ENCODE measurements around the gene ZBTB7C. TPM values are rescaled to one million over a fixed set of nuclear protein-coding genes. Genes with fewer than 3 reads are reported as not detected.

ZBTB7C gene
- total RNA-seq, 1 donor from 2014 or later, result 15.0 TPM

DNA sequence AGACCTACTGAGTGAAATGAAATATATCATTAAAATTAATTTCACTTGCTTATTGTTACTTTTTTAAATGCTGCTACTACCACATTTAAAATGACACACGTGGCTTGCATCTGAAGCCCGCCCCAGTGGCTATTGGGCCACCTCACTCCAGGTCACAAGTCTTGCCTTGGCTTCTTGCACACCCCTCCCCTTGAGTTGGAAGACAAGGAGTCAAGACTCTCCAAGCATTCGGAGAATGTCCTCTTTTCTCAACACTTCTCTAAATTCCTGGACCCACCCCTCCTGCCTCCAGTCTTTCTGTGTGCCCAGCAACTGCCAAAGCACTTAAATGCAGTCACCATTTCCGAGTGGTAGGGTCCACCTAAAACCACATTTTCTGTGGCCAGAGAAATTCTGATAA lies 73.4 kb downstream of the ZBTB7C start:
- no peaks in the 10 kb centered on the region for H3K27me3 ChIP-seq (ENCODE audit: low read depth)
- H3K36me3 ChIP-seq, result no peaks in the 10 kb centered on the region
- H3K9me3 ChIP-seq, result no peaks in the 10 kb centered on the region
- DNase-seq, result no peak
- ATAC-seq, result peak; percentile 80
- H3K27ac ChIP-seq, result peak overlapping the region; percentile 59
- peaks cover 17% of the 10 kb centered on the region for H3K4me1 ChIP-seq
- H3K4me3 ChIP-seq, result no peak overlapping the region
- TF ChIP-seq, protein P1, sequence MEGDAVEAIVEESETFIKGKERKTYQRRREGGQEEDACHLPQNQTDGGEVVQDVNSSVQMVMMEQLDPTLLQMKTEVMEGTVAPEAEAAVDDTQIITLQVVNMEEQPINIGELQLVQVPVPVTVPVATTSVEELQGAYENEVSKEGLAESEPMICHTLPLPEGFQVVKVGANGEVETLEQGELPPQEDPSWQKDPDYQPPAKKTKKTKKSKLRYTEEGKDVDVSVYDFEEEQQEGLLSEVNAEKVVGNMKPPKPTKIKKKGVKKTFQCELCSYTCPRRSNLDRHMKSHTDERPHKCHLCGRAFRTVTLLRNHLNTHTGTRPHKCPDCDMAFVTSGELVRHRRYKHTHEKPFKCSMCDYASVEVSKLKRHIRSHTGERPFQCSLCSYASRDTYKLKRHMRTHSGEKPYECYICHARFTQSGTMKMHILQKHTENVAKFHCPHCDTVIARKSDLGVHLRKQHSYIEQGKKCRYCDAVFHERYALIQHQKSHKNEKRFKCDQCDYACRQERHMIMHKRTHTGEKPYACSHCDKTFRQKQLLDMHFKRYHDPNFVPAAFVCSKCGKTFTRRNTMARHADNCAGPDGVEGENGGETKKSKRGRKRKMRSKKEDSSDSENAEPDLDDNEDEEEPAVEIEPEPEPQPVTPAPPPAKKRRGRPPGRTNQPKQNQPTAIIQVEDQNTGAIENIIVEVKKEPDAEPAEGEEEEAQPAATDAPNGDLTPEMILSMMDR (IDR thresholded peaks at IDR 0.05), result no peak
- intact Hi-C loops (cut with DNase I), result no loop called here

DNA sequence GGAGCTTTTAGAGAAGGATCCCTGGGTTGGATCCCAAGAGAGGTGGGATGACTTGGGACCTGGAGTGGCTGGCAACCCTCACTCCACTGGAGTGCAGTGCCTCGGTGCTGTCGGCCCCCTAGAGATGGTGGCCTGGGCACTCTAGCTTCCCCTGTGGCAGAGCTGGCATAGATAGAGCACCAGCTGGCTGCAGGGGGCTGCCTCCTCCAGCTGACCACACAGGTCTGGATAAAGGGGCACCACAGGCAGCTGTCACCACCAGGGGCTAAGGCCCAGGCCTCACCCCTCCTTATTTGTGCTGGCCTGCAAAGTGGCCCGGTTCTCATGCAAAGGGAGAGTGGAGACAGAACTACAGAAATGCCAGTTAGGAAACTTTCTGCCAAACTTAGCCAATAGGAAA lies 74.3 kb downstream of the ZBTB7C start:
- intact Hi-C loops (cut with DNase I), result no loop called here
- no peak overlapping the region for H3K27ac ChIP-seq

DNA sequence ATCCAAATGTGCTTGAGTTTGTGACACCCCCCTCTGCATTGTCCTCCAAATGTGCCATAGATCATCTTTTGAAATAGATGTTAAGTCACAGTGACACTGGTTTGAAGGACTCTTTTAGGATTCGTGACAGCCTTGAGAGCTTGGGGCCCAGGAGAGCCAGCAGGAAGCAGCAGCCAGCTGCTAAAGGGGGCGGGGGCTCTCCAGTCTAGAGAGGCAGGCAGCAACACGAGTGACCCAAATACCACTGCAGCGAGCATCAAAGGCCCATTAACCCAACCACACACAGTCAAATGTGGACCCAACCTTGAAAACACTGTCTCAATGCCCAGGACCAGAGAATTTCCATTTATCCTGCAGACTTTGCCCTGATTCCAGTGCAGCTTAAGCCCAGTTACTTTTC lies 75.6 kb downstream of the ZBTB7C start:
- Histone ChIP-seq H3K27me3 (ENCODE audit: low read depth) (no peaks in the 10 kb centered on the region), H3K36me3 (no peaks in the 10 kb centered on the region), H3K4me1 (peaks cover 17% of the 10 kb centered on the region), H3K4me3 (no peak overlapping the region), H3K9me3 (no peaks in the 10 kb centered on the region), H3K27ac (no peak overlapping the region)
- intact Hi-C loops (cut with DNase I), result no loop called here
- TF ChIP-seq, protein P1 (IDR thresholded peaks at IDR 0.05), result no peak
- DNase-seq (no peak), ATAC-seq (peak; percentile 39 to 45)

More for the DNA sequence above, 74.3 kb downstream of the ZBTB7C start:
- Histone ChIP-seq H3K4me1 (peaks cover 17% of the 10 kb centered on the region), H3K4me3 (no peak overlapping the region), H3K9me3 (no peaks in the 10 kb centered on the region), H3K27me3 (ENCODE audit: low read depth) (no peaks in the 10 kb centered on the region), H3K36me3 (no peaks in the 10 kb centered on the region)
- no peak for DNase-seq
- no peak for ATAC-seq
- TF ChIP-seq, protein P1 (IDR thresholded peaks at IDR 0.05), result no peak

DNA sequence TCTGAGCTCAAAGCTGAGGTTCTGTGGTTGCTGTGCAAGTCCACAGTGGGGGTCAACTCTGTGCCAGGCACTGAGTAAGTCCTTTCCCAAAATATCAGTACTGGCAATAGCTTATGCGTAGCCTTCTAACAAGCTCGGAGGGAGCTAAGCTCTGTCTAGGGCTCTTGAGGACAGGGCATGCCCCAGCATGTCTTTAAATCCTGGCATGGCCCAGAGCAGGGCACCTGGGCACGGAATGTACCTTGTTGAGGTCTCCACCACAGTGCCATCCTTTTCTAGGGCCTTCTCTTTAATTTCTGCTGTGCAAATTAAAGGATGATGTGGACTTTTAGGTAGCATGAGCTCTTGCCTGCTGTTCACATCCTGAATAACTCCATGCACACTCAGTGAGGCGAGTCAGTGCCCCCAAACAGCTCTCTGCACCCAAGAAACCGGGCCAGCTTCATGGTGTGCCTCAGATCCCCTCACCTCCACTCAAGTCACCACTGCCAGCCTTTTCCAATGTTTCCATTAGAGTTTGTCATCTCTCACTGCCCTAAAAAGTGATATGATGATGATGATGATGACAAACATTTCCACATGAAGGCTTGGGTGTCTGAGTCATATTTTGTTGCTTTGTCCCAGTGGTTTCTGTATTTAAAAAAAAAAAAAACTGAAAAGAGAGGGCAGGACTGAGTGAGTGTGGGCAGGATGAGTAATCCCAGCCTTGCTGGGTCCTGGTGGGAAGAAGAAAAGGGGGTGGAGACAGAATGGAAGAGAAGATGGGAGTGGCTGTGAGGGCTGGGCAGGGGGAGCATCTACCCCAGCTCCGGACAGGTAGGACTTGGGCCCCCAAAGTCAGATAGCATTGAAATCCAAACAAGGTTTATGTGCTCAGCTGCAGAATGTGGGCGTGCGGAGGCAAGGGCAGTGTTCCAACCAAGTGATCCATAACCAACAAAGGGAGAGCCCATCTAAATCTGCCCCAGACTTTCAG lies 78.9 kb downstream of the ZBTB7C start:
- H3K4me1 ChIP-seq, result peaks cover 9% of the 10 kb centered on the region
- no peak overlapping the region for H3K4me3 ChIP-seq
- H3K27me3 ChIP-seq (ENCODE audit: low read depth), result no peaks in the 10 kb centered on the region
- ATAC-seq, result peak in 1 of 2 donors; percentile 63
- no peak for DNase-seq
- intact Hi-C loops (cut with DNase I), result no loop called here
- no peak overlapping the region for H3K27ac ChIP-seq
- TF ChIP-seq, protein P1 (IDR thresholded peaks at IDR 0.05), result no peak
- no peaks in the 10 kb centered on the region for H3K36me3 ChIP-seq
- H3K9me3 ChIP-seq, result no peaks in the 10 kb centered on the region

DNA sequence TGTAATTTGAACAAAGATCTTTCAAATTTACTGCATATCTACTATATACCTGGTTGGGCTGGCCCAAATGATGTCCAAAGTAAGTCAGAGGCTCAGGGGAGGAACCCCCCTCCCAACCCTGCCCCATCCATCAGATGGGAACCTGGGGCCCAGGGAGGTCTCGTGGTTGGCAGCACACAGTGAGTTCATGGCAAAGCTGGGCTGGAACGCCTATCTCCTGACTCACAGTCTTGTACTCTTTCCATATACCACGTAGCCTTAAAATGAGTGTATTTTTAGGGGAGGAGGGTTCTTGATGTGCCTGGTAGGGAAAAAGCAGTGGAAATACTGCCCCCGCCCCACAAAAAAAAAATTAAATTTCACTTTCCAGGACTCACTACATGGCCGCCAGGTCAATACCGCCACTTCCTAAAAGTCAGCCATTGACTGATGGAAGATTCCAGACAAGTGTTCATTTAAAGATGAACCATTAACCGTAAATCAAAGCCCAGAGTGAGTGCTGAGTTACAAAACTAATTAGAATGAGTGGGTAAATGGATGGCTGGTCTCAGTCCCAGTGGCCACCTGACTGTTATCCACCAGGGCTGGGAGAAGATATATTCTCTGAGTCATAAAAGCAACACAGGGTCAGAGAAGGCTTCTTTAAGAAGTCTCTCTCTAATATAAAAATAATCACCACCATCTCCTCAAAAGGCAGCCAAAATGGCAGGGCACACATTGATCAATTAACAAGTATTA lies 80.5 kb downstream of the ZBTB7C start:
- ATAC-seq (no peak), DNase-seq (no peak)
- TF ChIP-seq, protein P1 (IDR thresholded peaks at IDR 0.05), result no peak
- H3K9me3 ChIP-seq, result no peaks in the 10 kb centered on the region
- H3K27me3 ChIP-seq (ENCODE audit: low read depth), result no peaks in the 10 kb centered on the region
- no peak overlapping the region for H3K4me3 ChIP-seq
- peaks cover 7% of the 10 kb centered on the region for H3K4me1 ChIP-seq
- no peaks in the 10 kb centered on the region for H3K36me3 ChIP-seq
- intact Hi-C loops (cut with DNase I), result no loop called here
- no peak overlapping the region for H3K27ac ChIP-seq

Data from lower lobe of right lung (tissue), 2 donors.